DMS114 treated with DMSO at 0.1 percent for 48 hours (cell line): Measurements from ENCODE around the gene SPRY4.
"Not testable (repeated sequence)": the region's sequence is repeated elsewhere in the genome, so short reads cannot be mapped to it uniquely, and the experiment has no call there.

ENCODE experiments used
- DNase-seq: peaks from one replicate; lab custom pipeline; 2025; ENCODE audit not compliant: unreplicated experiment; lab: John Stamatoyannopoulos, UW

Gene SPRY4

DNA sequence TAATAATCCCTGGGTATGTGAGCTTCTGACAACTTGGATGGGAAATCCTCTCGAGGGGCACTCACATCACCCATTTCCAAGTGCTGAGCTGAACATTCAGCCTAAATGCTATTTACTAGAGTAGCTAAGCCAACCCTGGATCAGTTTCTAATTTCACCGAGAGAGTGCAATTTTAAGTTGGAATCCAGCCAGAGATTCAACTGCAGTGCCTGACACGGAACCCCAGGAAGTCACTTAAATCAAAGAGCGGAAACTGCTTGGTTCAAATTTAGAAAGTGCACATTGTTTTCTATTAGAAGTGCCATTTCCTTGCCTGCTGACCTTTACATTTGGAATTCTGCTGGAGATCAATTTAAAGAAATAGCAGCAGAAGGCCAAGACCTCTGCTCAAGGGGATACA is 8.8 kb downstream of the SPRY4 start:
- no peak for DNase-seq

- DNase-seq: no peak
Observed at GRCh38 chr5:142315096-142315900, 9.5 kb downstream of the SPRY4 start.

- DNase-seq: no peak
Observed at GRCh38 chr5:142314606-142315005, 10.2 kb downstream of the SPRY4 start.

DNA sequence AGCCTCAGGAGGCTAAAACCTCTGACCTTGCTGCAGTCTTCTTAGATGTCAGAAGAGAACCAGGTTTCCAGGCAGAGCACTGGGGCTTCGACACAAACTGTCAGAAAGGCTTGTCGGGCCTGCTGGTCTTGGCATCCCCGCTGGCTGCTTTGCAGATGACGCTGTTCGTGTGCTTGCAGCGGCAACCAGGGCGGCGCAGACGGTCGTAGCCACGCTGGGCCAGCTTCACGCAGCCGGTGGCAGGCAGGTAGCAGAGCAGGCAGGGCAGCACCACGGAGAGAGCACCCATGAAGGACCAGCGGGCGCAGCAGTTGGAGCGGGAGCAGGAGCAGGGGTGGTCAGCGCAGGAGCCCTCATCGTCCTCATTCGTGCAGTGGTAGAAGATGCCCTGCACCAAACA is 10.7 kb downstream of the SPRY4 start:
- no peak for DNase-seq

DNA sequence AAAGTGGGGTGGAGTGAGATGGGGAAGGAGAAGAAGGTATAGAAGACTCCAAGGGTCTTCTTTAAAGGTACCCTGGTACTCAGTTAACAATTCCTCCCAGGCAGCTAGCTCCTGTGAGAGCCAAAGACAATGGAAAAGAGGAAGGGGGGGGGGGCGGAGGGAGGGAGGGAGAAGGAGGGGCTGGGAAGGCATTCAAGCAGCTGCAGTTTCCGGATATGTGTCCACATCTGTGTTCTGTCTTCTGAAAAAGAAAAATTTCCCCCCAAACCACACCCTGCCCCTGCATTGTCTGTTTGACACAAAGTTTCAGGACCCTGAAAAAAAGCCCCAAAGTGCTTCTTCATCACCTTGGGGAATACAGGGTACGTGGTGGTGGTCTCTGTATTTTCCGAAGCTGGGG is 11.1 kb downstream of the SPRY4 start:
- no peak for DNase-seq

- no peak for DNase-seq
Observed at GRCh38 chr5:142313275-142313674, 11.5 kb downstream of the SPRY4 start.

GRCh38 chr5:142312399-142312798 is 12.4 kb downstream of the SPRY4 start:
- no peak for DNase-seq

DNA sequence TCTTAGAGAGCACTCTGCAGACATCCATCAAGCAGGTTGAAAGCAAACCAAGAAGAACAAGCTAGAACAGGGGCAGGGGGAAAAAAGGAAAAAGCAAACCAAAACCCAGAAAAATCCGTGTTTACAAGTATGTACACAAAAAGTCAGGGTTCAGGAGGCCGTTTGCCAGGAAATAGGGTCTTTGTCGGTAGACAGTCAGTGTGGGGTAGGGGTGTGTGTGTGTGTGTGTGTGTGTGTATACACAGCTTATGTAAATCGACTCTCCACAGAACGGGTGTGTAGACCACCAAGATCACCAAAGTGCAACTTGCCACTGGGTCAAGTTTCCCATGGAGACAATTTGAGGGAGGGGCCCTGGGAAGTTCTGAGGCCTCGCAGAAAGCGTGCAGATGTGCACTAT is 13.1 kb downstream of the SPRY4 start:
- no peak for DNase-seq

DNA sequence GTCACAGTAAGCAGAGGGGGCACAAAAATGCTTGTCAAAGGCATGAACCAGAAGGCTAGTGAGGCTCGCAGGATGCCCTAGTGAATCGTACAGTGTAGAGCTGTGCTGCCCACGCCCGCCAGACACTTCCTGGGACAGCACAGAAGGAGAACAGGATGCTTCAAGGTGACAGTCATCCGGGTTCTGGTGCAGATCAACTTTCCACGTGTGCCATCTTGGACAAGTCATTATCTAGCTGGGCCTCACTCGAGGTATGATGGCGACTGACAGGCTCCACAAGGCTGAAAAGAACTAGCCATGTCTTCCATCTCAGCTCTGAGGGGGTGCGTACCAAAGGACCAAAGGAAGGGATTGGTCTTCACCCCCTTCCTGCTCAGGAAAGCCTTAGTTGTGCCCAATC is 14.0 kb downstream of the SPRY4 start:
- DNase-seq: no peak

GRCh38 chr5:142309747-142310318 is 15.0 kb downstream of the SPRY4 start:
- DNase-seq: no peak

GRCh38 chr5:142308358-142308757 is 16.5 kb downstream of the SPRY4 start:
- no peak for DNase-seq

DNA sequence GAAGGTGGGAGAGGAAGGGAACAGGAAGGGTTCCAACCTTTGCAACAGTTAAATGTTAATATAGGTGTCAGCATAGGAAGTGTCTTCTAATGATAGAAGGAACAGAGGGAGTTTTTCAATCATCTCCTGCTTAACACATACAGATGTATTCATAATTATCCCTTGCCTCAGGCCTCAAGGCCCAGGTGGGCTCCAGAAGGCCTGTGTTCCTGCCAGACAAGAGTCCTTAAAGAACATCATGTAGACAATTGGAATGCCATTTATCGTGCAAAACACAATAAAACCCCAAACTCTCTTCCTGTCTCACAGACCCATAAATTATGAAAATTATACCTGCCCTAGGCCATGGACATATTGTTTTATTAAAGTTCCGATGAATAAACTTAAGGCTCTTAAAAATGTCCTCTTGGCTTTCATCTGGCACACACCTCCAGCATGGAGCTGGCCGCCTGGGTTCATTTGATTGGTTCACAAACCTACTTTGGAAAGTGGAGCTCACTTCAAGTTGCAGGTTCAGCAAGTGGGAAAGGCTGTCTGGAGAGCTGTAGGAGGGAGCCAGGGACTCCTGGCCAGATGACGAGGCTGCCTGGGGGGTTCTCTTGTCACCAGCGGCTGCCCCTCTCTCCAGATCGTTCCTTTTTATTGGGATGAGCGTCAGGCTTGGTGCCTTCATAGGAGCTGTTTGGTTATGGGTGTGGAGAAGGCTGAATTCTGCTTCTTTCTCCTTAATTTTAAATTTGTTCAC is 17.5 kb downstream of the SPRY4 start:
- no peak for DNase-seq

DNA sequence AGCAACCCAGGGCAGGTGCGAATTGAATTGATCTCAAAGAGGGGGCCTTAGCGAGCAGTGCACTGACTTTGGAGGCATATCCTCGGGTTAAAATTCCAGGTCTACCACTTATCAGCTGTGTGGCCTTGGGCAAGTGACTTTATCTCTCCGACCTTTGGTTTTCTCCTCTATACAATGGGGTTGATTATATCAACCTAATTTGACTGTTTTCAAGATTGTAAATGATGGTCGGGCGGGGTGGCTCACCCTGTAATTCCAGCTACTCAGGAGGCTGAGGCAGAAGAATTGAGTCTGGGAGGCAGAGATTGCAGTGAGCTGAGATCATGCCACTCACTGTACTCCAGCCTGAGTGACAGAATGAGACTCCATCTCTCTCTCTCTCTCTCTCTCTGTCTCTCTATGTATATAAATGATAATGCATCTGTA is 18.7 kb downstream of the SPRY4 start:
- DNase-seq: no peak

DNA sequence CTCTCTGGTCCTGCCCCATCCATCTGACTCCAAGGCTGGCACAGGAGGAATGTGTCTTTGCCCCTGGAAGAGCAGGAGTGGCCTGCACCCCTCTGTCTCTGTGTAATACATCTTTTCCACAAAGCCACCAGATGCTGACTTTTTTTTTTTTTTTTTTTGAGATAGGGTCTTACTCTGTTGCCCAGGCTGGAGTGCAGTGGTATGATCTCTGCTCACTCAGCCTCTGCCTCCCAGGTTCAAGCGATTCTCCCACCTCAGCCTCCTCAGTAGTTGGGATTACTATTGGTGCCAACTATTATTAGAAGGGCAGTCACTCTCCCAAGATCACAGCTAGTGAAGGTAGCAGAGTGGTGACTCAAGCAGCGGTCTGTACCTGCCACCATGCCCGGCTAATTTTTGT is 19.6 kb downstream of the SPRY4 start:
- DNase-seq: no peak

GRCh38 chr5:142304013-142304701 is 20.7 kb downstream of the SPRY4 start:
- no peak for DNase-seq

- DNase-seq: no peak
Observed at GRCh38 chr5:142303565-142303964, 21.3 kb downstream of the SPRY4 start.

GRCh38 chr5:142301540-142301939 is 23.3 kb downstream of the SPRY4 start:
- no peak for DNase-seq

- DNase-seq: no peak
Observed at GRCh38 chr5:142300677-142301076, 24.1 kb downstream of the SPRY4 start.

DNA sequence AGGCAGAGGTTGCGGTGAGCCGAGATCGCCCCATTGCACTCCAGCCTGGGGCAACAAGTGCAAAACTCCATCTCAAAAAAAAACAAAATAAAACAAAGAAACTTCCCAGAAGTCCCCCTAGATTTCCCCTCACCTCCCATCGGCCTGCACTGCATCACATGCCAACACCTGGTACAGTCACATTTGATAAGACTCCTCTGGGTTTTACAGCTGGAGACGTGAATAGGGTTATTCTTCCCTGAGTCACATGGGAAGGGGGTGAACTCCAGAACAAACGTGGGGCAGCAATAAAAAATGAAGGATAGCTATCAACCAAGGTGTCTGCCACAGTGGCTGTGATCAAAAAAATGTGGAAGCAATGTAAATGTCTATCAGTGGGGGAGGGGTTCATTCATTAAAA is 26.0 kb downstream of the SPRY4 start:
- no peak for DNase-seq

GRCh38 chr5:142297786-142298185 is 27.0 kb downstream of the SPRY4 start:
- DNase-seq: not testable (repeated sequence)

- DNase-seq: no peak
Observed at GRCh38 chr5:142296914-142297417, 27.9 kb downstream of the SPRY4 start.
